Hematopoietic multipotent progenitor cell (in vitro differentiated cells): ENCODE results near the gene UGCG. TPM values are rescaled to one million over a fixed set of nuclear protein-coding genes. Genes with fewer than 3 reads are reported as not detected.
"Not testable (repeated sequence)": the region's sequence is repeated elsewhere in the genome, so short reads cannot be mapped to it uniquely, and the experiment has no call there.

Source experiments
- DNase-seq, 3 donors: peaks; one replicate each; pipeline ENCODE4 v3.0.0-alpha.2; 2011 to 2015; ENCODE audit warnings: low read depth in 2 of 3, low spot score in 2 of 3
- total RNA-seq: library from RNA; depleted of rRNA; stranded (reverse); fragments of >200 nt; gene quantifications from one replicate; pipeline ENCODE4 v1.2.3, GENCODE V29; 2012

Gene UGCG
- 3.0 TPM for total RNA-seq

DNA sequence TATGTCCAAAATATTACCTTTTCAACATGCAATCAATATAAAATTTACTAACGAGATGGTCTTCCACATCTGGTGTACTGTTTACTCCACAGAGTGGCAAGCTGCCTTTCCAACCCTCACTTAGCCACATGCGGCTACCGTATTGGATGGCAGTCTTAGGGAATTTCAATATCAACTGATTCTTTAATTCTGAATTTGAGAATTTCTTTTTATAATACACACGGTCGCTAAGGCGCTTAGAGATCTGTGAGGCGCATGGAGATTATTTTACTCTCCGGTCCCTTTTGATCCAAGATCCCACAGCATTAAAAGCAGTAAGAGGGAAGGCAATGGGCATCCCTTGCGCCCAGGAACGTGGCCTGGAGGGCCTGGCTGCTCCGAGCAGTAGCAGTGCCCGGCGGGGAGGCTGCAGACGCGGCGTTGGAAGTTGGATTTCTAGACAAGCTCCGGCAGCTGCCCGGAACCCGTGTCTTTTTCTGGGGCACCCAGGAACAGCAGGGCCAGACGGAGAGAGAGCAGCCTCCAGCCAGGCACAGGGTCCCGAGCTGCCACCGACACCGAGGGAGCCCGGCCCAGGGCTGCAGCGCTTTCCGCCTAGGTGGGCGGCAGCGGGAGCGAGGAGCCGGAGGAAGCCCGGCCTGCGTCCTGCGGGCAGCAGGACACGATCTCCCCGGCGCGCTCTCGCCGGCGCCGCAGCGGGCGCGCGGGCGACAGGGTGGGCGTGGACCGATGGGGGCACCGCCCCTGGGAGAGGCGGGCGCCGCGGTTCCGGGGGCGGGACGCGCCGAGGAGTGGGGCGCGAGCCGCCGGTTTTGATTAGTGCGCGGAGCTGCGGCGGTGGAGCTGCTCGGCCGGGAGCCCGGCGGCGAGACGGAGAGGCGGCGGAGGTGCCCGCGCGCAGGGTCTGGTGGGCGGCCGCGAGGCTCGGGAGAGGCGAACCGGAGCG, at the start of gene UGCG:
Gene UGCG, plus strand, starts transcription at position 819 of the 946 bp plus-strand sequence. CDS start 402 bp downstream, outside the sequence.
- DNase-seq, result peak; percentile 73 to 83 (median 83)

DNA sequence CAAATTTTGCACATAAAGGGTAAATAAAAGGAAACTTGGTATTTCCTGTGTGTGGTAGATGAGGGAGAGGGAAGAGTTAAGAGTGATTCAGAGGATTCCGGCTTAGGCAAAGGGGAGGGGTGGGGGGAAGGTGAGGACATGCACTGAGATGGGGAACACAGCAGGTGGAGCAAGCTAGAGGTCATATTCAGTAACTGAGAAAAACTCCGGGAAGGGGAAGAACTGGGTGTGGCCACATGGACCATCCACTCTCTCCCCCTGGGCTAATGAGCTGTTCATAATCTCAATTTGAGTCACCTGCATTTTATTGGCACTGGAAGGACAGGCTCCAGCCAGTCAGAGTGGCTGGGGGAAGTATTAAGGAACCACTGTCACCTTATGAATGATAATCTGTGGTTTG, 45.1 kb upstream of the UGCG start:
- no peak for DNase-seq

DNA sequence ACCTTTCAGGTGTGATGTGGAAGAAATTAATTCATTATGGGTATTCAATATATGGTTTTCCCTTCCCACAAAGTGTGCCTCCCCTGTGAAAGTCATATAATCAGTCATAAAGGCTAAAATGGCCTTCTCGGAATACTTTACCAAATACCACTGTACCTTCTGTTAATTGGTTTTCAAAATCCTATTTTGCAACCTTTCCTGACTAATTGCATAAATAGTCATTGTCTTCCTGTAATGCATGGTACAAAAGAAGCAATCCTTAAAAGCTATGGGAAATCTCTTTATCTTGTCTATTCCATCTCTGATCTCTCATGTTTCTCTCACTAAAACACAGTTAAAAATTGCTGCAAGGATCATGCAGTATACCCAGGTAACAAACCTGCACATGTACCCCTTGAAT, 44.3 kb upstream of the UGCG start:
- DNase-seq, result no peak

DNA sequence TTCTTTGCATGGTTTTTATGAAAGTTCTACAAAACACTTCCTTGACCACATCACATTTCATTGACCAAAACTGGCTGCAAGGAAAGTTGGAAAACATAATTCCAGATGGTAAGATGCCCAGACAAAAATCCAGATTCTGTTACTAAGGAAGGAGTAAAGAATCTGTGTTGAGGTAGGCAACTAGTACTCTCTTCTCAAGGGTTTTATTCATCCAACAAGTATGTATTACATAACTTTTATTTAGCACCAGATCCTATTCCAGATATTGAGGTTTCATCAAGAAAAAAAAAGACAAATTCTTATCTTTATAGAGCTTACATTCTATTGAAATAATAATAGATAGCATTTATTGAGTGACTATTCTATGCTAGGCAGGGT, 43.2 kb upstream of the UGCG start:
- DNase-seq, result no peak

DNA sequence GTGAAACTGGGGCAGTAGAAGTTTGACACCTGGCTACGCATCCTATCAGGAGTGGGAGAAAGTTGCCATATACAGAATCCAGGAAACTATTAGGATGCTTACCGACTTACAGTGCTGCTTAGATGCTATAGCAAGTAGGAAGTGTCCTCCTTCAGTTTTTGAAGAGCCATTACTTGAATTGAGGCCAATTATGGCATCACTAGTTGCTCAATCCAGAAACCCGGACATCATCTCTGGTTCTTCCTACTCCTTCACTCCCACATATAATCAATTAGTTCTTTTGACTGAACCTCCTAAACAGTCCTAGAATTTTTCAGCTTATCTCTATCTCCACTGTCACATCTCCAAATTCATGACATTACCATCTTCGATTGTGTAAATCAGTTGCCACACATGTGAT, 41.8 kb upstream of the UGCG start:
- no peak for DNase-seq

DNA sequence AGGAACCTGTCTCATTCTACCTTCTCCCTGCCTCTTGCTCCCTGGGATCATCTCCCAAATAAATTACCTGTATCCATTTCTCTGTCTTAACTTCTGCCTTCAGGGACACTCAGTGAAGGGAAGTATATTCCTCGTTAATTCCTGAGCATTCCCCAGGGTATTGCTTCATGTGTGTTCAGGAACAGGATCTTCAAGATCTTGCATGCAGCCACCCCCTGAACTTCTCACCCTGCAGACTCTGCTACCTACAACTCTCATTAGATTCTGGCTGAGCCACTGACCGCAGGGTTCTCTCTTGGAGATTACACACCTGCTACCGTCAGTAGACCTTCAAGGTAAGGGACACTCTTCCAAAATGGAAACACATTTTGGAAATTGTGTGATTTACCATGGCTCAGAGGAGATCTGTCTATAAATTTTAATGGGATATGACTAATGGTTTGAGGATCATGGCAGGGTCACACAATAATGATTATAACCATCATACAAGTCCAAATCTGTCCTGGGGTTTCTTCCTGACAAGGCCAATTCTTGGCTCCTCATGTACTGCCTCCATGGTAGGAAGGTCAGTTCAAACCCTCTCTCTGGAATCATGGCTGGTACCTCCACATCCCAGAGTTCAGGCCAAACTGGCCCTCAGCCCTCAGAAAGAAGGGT, 38.9 kb upstream of the UGCG start:
- DNase-seq, result no peak

DNA sequence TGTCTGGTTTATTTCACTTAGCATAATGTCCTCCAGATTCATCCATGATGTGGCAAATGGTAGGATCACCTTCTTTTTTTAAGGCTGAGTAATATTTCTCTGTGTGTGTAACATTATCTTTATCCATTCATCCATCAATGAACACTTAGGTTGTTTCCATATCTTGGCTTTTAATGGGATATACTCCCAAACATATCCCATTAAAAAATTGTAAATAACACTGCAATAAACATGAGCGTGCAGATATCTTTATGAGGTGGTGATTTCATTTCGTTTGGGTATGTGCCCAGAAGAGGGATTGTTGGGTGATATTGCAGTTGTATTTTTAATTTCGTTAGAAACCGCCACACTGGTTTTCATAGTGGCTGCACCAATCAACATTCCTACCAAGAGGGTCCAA, 36.2 kb upstream of the UGCG start:
- DNase-seq, result no peak

DNA sequence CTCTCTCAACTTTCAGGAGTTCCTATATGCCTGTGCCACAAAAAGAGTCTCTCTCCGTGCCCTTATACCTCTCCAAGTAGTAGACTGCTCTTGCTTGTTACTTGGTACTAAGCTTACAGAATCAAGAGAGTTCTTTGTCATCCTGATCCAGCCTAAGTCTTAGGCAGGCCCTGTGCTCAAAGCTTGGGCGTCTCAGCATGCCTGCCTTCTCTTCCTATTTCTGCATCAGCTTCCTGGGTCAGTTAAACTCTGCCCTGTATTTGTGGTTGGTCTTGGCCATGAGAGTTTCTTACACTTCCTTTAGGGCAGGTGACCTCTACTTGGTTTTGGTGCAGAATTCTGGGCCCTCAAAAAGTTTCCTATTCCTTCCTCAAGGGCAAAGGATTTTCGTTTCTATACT, 33.0 kb upstream of the UGCG start:
- no peak for DNase-seq

DNA sequence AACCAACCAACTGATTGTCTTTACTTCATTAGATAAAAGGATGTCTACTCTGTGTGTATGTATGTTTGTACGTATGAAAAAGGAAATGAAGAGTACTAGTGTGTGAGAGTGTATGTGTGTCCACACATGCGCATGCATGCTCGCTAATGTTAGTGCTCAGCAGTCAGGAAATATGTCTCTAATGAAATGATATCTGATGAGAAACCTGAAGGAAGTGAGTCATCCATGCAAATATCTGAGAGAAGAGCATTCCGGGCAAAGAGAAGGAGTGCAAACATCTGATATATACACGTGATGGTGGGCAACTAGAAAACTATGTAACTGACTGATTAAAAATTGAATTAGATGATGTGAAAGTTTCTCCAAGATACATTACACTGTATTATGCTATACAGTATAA, 29.6 kb upstream of the UGCG start:
- DNase-seq, result no peak

DNA sequence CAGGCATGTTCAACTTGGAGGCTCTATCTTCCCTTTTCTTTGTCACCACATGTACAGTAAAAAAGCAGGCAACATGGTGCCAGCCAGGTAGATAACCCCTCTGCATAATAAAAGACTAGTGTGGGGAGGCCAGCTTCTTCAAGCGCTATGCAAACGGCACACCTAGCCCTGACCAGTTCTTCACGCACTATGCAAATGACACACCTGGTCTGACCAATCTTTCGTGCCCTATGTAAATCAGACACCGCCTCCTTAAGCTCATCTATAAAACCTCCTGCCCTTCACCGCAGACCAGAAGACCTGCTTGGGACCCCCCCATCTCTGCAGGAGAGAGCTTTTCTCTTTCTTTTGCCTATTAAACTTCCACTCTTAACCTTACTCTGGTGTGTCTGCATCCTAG, 28.1 kb upstream of the UGCG start:
- DNase-seq, result no peak

DNA sequence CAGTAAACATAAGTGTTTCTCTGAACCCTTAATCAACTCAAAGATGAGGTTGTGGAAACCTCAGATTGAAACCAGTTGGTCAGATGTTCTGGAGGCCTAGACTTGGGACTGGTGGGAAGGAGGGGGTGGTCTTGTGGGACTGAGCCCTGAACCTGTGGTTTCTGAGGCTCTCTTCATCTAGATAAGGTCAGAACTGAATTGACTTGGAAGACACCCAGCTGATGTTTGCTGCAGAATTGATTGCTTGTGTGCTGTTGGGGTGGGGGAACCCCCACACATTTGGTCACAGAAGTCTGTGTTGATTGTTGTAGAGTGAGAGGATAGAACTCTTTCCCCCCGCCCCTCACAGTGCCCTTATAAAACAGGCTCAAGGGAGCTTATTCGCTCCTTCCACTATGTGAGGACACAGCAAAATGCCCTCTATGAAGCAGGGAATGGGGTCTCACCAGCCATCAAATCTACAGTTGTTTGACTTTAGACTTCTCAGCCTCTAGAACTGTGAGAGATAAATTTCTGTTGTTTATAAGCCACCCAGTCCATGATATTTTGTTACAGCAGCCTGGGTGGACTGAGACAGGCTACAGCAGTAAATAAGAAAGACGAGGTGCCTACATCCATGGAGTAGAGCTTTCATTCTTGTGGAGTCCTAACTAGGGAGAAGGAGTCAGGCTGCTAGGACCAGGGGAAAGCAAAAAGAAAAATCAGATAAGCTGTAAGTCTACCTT, 25.7 kb upstream of the UGCG start:
- DNase-seq, result no peak

DNA sequence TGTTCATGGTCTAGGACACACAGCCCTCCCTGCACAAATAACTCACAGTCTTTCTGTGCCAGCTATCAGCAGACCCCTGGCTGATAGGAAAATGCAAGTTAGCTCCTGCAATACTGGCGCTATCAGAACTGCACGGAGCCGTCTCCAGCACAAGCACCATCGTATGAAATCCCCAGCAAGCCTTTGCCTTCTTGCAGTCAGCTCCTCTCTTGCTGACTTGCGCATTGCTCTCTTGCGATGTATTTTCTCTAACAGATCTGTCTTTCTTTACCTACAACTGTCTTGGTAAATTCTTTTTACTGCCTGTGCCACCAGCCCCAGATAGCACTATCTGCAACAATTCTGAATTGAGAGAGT, 25.1 kb upstream of the UGCG start:
- DNase-seq, result no peak

DNA sequence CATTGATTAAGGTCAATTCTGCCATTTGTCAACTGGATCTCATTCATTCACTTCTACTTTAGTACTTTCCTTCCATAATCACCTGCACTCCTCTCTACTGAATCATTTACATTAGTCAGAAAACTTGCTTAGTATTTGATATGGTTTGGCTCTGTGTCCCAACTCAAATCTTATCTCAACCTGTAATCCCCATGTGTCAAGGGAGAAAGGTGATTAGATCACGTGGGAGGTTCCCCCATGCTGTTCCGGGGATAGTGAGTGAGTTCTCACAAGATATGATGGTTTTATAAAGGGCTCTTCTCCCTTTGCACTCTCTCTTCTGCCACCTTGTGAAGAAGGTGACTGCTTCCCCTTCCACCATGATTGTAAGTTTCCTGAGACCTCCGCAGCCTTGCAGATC, 23.7 kb upstream of the UGCG start:
- DNase-seq, result no peak

DNA sequence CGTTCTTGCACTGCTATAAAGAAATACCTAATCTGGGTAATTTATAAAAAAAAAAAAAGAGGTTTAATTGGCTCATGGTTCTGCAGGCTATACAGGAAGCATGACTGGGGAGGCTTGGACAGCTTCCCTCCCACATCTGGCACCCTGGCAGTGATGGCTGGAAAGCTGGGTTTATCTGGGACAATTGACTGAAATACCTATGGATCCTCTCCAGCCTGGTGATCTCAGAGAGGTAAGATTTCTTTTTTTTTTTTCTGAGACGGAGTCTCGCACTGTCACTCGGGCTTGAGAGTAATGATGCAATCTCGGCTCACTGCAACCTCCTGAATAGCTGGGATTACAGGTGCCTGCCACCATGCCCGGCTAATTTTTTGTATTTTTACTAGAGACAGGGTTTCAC, 22.7 kb upstream of the UGCG start:
- DNase-seq, result no peak

DNA sequence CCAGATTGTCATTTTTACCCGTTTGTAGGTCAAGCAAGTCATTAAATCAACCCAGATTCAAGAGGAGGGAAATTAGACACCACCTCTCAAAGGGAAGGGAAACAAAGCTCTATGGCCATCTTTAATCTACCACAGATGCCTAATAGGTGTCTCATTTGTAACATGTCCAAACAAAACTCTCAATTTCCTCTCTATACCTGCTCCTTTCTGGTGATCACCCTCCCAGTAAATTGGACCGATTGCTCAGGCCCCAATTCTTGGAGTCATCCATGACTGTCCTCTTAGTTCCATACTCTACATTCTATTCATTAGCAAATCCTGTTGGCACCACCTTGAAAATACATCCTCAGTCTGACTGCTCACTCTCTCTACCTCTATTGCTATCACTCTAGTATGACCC, 22.1 kb upstream of the UGCG start:
- no peak for DNase-seq

DNA sequence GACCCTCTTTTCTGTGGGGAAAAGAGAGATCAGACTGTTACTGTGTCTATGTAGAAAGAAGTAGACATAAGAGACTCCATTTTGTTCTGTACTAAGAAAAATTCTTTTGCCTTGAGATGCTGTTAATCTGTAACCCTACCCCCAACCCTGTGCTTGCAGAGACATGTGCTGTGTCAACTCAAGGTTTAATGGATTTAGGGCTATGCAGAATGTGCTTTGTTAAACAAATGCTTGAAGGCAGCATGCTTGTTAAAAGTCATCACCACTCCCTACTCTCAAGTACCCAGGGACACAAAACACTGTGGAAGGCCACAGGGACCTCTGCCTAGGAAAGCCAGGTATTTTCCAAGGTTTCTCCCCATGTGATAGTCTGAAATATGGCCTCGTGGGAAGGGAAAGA, 21.3 kb upstream of the UGCG start:
- DNase-seq, result not testable (repeated sequence)

DNA sequence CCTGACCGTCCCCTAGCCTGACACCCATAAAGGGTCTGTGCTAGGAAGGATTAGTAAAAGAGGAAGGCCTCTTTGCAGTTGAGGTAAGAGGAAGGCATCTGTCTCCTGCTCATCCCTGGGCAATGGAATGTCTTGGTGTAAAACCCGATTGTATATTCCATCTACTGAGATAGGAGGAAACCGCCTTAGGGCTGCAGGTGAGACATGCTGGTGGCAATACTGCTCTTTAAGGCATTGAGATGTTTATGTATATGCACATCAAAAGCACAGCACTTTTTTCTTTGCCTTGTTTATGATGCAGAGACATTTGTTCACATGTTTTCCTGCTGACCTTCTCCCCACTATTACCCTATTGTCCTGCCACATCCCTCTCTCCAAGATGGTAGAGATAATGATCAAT, 20.9 kb upstream of the UGCG start:
- not testable (repeated sequence) for DNase-seq

DNA sequence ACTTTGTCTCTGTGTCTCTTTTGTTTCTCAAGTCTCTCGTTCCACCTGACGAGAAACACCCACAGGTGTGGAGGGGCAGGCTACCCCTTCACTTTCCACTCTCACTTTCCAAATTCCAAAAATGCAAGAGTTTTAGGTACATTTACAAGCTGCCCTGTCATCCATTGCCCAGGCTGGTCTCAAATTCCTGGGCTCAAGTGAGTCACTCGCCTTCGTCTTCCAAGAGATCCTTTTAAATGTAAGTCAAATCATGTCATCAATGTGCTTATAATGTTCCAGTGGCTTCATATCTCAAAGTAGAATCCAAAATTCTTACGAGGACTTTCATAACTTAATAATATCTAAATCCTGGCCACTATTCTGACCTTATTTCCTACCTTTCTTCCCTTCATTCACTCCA, 20.4 kb upstream of the UGCG start:
- no peak for DNase-seq

DNA sequence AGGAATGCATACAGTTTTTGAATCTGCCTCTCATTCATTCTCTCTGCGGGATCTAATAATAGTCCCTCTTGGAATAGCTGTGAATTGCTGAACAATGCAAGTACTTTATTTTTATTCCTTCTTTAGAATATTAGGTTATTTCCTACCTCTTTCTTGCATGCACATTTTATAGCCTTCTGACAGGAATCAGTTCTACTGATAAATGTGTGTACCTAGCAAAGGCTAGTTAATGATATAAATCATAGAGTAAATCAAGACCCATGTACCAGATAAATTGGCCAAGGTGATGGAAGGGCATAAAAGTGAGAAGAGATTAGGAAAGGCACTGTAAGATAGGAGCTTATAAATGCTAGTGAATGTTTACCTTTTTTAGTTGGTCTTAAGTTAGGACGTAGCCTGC, 19.2 kb upstream of the UGCG start:
- no peak for DNase-seq

DNA sequence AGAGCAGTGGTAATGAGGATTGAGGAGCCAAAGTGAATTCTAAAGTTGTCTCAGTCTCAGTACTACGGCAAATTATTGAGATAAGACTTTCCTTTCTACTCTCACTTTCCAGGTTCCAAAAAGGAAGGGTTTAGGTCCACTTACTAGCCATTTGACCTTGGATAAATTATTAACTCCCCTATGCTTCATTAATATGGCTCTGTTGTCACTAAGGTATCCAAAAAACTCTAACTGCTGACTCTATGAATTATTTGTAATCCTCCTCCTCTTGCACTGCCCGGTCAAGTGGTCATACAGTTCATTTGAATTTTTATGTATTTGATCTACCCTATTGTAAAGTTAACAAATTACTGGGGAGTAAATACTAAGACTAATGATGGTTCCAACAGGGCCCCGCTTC, 17.7 kb upstream of the UGCG start:
- no peak for DNase-seq

DNA sequence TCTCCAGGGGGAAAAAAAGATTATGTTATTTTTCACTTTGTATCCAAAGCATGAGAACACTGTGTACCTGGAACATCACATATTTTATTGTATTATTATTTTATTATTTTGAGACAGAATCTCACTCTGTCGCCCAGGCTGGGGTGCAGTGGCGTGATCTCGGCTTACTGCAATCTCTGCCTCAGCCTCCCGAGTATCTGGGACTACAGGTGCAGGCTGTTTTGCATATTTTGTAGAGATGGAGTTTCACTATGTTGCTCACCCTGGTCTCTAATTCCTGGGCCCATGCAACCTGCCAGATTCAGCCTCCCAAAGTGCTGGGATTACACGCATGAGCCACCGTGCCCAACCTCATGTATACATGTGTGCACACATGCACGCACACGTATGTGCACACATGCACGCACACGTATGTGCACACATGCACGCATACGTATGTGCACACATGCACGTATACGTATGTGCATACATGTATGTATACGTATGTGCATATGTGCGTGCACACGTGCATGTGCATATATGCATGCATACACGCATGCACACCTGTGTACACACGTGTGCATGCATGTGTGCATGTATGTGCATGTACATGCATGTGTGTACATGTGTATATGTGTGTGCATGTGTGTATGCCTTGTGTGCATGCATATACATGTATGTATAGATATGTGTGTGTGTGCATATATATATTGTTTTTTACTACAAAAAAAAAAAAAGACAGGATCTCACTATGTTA, 9.5 kb upstream of the UGCG start:
- DNase-seq, result no peak
